Measurements from ENCODE around the gene KAT6B. TPM values are rescaled to one million over a fixed set of nuclear protein-coding genes. Genes with fewer than 3 reads are reported as not detected.

Gene KAT6B
- total and polyA plus RNA-seq, 10 of the 15 experiments (the other 5 are each of a cell fraction or from before 2014, with no cell fraction given) = 2.7 to 22.6 (median 15.7) TPM

DNA sequence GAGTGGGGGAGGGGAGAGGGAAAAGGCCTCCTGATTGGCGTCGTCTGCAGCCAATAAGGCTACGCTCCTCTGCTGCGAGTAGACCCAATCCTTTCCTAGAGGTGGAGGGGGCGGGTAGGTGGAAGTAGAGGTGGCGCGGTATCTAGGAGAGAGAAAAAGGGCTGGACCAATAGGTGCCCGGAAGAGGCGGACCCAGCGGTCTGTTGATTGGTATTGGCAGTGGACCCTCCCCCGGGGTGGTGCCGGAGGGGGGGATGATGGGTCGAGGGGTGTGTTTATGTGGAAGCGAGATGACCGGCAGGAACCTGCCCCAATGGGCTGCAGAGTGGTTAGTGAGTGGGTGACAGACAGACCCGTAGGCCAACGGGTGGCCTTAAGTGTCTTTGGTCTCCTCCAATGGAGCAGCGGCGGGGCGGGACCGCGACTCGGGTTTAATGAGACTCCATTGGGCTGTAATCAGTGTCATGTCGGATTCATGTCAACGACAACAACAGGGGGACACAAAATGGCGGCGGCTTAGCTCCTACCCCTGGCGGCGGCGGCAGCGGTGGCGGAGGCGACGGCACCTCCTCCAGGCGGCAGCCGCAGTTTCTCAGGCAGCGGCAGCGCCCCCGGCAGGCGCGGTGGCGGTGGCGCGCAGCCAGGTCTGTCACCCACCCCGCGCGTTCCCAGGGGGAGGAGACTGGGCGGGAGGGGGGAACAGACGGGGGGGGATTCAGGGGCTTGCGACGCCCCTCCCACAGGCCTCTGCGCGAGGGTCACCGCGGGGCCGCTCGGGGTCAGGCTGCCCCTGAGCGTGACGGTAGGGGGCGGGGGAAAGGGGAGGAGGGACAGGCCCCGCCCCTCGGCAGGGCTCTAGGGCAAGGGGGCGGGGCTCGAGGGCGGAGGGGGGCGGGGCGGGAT, at the start of gene KAT6B (continued):
- TF ChIP-seq, protein P1, sequence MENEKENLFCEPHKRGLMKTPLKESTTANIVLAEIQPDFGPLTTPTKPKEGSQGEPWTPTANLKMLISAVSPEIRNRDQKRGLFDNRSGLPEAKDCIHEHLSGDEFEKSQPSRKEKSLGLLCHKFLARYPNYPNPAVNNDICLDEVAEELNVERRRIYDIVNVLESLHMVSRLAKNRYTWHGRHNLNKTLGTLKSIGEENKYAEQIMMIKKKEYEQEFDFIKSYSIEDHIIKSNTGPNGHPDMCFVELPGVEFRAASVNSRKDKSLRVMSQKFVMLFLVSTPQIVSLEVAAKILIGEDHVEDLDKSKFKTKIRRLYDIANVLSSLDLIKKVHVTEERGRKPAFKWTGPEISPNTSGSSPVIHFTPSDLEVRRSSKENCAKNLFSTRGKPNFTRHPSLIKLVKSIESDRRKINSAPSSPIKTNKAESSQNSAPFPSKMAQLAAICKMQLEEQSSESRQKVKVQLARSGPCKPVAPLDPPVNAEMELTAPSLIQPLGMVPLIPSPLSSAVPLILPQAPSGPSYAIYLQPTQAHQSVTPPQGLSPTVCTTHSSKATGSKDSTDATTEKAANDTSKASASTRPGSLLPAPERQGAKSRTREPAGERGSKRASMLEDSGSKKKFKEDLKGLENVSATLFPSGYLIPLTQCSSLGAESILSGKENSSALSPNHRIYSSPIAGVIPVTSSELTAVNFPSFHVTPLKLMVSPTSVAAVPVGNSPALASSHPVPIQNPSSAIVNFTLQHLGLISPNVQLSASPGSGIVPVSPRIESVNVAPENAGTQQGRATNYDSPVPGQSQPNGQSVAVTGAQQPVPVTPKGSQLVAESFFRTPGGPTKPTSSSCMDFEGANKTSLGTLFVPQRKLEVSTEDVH (IDR thresholded peaks at IDR 0.05; ENCODE audit: low read depth, partially characterized antibody) = no peak
- no peak for TF ChIP-seq EED (IDR thresholded peaks at IDR 0.05; ENCODE audit: low read depth)
- TF ChIP-seq, protein P2, sequence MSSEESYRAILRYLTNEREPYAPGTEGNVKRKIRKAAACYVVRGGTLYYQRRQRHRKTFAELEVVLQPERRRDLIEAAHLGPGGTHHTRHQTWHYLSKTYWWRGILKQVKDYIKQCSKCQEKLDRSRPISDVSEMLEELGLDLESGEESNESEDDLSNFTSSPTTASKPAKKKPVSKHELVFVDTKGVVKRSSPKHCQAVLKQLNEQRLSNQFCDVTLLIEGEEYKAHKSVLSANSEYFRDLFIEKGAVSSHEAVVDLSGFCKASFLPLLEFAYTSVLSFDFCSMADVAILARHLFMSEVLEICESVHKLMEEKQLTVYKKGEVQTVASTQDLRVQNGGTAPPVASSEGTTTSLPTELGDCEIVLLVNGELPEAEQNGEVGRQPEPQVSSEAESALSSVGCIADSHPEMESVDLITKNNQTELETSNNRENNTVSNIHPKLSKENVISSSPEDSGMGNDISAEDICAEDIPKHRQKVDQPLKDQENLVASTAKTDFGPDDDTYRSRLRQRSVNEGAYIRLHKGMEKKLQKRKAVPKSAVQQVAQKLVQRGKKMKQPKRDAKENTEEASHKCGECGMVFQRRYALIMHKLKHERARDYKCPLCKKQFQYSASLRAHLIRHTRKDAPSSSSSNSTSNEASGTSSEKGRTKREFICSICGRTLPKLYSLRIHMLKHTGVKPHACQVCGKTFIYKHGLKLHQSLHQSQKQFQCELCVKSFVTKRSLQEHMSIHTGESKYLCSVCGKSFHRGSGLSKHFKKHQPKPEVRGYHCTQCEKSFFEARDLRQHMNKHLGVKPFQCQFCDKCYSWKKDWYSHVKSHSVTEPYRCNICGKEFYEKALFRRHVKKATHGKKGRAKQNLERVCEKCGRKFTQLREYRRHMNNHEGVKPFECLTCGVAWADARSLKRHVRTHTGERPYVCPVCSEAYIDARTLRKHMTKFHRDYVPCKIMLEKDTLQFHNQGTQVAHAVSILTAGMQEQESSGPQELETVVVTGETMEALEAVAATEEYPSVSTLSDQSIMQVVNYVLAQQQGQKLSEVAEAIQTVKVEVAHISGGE (CRISPR knock-in tag; IDR thresholded peaks at IDR 0.05) = no peak
- TF ChIP-seq RBBP5 (conservative IDR thresholded peaks at IDR 0.05) = no peak
- no peak for TF ChIP-seq NFXL1 (IDR thresholded peaks at IDR 0.05; ENCODE audit: borderline replicate concordance)
- TF ChIP-seq, protein P3, sequence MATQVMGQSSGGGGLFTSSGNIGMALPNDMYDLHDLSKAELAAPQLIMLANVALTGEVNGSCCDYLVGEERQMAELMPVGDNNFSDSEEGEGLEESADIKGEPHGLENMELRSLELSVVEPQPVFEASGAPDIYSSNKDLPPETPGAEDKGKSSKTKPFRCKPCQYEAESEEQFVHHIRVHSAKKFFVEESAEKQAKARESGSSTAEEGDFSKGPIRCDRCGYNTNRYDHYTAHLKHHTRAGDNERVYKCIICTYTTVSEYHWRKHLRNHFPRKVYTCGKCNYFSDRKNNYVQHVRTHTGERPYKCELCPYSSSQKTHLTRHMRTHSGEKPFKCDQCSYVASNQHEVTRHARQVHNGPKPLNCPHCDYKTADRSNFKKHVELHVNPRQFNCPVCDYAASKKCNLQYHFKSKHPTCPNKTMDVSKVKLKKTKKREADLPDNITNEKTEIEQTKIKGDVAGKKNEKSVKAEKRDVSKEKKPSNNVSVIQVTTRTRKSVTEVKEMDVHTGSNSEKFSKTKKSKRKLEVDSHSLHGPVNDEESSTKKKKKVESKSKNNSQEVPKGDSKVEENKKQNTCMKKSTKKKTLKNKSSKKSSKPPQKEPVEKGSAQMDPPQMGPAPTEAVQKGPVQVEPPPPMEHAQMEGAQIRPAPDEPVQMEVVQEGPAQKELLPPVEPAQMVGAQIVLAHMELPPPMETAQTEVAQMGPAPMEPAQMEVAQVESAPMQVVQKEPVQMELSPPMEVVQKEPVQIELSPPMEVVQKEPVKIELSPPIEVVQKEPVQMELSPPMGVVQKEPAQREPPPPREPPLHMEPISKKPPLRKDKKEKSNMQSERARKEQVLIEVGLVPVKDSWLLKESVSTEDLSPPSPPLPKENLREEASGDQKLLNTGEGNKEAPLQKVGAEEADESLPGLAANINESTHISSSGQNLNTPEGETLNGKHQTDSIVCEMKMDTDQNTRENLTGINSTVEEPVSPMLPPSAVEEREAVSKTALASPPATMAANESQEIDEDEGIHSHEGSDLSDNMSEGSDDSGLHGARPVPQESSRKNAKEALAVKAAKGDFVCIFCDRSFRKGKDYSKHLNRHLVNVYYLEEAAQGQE (IDR thresholded peaks at IDR 0.05; ENCODE audit: low read depth, low read length) = no peak
- TF ChIP-seq, protein P4, sequence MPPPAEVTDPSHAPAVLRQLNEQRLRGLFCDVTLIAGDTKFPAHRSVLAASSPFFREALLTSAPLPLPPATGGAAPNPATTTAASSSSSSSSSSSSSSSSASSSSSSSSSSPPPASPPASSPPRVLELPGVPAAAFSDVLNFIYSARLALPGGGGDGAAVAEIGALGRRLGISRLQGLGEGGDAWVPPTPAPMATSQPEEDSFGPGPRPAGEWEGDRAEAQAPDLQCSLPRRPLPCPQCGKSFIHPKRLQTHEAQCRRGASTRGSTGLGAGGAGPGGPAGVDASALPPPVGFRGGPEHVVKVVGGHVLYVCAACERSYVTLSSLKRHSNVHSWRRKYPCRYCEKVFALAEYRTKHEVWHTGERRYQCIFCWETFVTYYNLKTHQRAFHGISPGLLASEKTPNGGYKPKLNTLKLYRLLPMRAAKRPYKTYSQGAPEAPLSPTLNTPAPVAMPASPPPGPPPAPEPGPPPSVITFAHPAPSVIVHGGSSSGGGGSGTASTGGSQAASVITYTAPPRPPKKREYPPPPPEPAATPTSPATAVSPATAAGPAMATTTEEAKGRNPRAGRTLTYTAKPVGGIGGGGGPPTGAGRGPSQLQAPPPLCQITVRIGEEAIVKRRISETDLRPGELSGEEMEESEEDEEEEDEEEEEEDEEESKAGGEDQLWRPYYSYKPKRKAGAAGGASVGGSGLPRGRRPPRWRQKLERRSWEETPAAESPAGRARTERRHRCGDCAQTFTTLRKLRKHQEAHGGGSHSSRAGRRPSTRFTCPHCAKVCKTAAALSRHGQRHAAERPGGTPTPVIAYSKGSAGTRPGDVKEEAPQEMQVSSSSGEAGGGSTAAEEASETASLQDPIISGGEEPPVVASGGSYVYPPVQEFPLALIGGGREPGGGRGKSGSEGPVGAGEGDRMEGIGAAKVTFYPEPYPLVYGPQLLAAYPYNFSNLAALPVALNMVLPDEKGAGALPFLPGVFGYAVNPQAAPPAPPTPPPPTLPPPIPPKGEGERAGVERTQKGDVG (CRISPR knock-in tag; IDR thresholded peaks at IDR 0.05) = no peak
- no peak for TF ChIP-seq KDM1A (IDR thresholded peaks at IDR 0.05; ENCODE audit: borderline replicate concordance)
- TF ChIP-seq KAT2A (conservative IDR thresholded peaks at IDR 0.05; ENCODE audit: control insufficient read depth, low read depth, low read length) = no peak
- no peak for TF ChIP-seq SUPT20H (IDR thresholded peaks at IDR 0.05; ENCODE audit: borderline replicate concordance, control insufficient read depth, low read depth, low read length)
- 0 out of 2 replicates have a peak, but pooled peaks have one; percentile 27 for TF ChIP-seq RCOR1 (conservative IDR thresholded peaks at IDR 0.05; ENCODE audit: low read depth, low read length)
- peak; percentile 52 for TF ChIP-seq SMARCA5 (IDR thresholded peaks at IDR 0.05)
- no peak for TF ChIP-seq SMAD1 (IDR thresholded peaks at IDR 0.05; ENCODE audit: low read depth, partially characterized antibody)
- TF ChIP-seq SIX5 (IDR thresholded peaks at IDR 0.05; ENCODE audit: low read depth, low read length, severe bottlenecking) = no peak
